Stimulated activated CD8-positive, alpha-beta memory T cell treated with anti-CD3 and anti-CD28 coated beads, Interleukin-7, amount 100 ng/mL, for 48 hours (primary cell): ENCODE measurements around the gene MRPL27.
"Not testable (repeated sequence)": the region's sequence is repeated elsewhere in the genome, so short reads cannot be mapped to it uniquely, and the experiment has no call there.

Experiments used
- DNase-seq, 2 donors: peaks; one replicate each; pipeline ENCODE4 v3.0.0-alpha.2; 2020; ENCODE audit warnings: low read depth in 1 of 2; ENCODE audit errors: extremely low read depth in 1 of 2

MRPL27 gene

DNA sequence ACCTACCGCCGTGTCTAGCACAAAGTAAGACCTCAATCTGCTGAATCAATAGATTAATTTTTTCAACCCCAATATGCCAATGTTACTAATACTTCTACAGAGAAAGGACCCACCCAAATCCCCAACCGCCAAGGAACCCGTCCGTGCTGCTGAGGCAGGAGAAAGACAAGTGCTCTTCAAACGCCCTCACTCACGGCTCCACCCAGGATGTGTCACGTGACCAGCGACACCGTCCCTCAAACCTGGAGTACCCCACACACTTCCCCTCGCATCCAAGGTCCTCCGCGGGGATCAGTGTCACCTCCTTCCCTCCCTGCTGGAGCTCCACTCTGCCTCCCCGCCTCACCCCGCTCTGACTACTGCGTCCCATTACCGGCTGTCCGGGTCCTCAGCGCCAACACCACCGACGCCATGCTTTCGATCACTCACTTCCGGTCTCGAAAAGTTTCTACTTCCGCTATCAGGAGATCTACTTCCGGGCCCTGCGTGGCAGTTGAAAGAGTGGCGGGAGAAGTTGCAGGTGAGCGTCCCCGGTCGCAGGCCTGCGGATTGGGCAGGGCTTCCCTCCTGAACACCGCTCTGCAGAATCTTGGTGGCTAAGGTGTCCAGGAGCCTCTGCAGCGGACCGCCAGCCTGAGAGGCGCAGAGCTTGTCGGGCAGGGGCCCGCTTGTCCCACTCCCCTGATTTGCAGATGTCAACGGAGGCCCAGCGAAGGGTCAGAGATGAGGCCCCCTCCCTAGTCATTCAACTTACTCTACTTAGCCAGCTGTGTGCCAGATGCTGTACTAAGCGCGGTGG lies at the start of gene MRPL27, which contains the start of gene EME1:
Gene MRPL27 (minus strand): TSS at position 427 of the 799 bp plus-strand sequence. CDS start 14 bp downstream, at position 413.
Gene EME1 (plus strand): TSS at position 472 of the 799 bp plus-strand sequence. CDS start 1,980 bp downstream, outside the sequence.
- DNase-seq: peak; percentile 65 to 77

DNA sequence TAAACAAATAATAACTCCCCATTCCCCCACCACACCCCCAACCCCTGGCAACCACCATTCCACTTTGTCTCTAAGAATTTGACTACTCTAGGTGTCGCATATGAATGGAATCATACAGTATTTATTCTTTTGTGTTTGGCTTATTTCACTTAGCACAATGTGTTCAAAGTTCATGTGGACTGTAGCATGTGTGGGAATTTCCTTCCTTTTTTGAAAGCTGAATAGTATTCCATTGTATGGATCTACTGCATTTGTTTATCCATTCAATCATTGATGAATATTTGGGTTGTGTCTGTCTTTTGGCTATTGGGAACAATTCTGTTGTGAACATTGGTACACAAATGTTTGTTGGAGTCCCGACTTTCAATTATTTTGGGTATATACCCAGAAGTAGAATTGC lies 49.8 kb upstream of the MRPL27 start:
- DNase-seq: no peak

DNA sequence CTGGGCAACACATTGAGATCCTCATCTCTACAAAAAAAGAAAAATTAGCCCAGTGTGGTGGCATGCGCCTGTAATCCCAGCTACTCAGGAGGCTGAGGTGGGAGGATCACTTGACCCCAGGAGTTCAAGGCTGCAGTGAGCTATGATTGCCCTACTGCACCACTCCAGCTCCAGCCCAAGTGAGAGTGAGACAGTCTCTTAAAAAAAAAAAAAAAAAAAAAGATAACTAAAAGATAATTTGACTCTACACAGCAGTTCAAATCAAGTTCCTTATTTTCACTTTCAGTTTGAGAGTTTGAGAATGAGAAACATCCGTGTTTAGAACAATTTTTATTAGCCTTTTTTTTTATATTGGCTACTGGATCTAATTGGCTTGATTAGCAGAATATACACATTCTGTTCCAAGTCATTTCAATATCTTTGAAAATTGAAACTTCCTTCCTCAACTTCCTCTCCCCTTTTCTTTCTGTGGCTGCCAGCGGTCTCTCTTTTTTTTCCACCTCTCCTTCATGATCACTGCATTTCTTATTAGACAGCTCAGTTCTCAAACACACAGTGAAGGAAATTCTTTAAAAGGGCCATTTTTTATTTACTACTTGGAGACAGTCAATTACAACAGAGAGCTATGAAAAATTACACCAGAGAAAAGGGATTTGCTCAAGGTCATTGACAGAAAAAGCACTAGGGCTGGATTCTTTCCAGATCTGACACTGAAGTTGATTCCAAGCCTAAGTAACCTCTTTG lies 48.5 kb upstream of the MRPL27 start:
- no peak for DNase-seq

DNA sequence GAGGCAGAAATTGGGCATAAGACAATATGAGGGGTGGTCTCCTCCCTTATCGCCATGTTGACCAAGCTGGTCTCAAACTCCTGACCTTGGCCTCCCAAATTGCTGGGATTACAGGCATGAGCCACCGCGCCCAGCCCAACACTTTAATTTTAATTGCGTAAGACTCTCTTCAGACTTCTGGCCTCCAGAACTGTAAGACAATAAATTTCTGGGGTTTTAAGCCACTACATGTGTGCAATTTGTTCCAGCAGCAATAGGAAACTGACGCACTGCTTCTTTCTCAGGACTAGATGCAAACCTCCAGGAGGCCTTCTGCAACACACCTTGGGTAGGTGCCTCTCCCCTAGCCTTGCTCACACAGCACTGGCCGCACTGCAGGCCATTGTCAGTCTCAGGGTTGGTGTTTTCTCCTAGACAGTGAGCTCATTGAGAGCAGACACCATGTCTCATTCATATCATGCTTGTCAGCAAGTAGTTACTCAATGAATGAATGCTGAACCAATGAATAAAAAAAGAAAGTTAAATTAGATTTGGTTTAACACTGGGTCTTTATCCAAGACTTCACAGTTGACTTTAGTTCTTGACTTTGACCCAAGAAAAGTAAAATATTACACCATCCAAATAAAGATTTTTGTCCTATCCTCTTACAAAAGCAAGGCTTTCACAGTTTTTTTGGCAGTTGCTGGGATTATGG lies 47.6 kb upstream of the MRPL27 start:
- DNase-seq: no peak

DNA sequence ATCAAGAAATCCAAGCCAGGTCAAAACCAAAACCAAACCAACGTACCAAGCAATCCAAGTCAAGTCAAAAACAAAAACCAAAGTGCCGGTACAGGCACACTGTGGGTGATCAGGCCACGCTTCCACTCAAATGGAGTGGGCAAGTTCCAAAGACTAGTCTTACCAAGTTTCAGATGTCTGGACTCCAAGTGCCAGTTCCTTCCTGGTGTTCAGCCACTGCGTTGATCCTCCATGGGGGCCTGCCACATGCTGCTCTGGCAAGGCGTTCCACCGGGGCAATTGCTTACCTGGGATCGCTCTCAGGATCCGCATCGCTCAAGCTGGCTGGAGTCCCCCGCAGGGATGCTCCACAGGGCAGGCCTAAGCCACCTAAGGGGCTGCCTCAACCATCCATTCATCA lies 46.6 kb upstream of the MRPL27 start:
- not testable (repeated sequence) for DNase-seq

DNA sequence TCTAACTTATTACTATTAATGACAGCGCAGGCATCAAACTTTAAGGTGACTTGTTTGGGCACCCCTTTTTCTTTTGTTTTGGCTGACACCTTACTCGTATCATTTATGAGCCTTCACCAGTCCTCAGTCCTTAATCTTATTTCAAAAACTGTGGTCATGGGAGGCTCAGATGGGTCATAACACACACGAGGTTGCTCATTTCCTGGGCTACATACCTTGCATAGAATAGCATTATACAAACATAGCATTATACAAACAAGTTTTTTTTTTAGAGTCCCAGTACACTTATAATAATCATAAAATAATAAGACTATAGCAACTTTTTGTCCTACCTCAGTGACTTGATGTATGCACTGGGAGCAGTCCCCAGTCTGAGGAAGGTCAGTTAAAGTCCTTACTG lies 41.8 kb upstream of the MRPL27 start:
- no peak for DNase-seq

DNA sequence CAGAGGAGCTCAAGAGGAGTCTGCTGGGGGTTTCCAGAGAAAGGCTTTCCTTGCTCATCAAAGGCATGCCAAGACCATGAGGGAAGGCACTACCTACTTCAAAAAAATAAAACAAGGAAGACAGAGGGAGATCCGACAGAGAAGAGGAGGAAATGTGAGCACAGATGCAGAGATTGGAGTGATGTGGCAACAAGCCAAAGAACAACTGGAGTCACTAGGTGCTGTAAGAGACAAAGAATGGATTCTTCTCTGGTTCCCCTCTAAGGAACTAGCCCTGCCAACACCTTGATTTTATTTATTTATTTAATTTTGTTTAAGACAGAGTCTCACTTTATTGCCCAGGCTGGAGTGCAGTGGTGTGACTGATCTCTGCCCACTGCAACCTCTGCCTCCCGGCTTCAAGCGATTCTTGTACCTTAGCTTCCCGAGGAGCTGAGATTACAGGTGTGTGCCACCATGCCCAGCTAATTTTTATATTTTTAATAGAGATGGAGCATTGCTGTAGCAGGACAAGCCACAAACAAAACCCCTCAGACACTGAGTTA lies 39.3 kb upstream of the MRPL27 start:
- DNase-seq: no peak

DNA sequence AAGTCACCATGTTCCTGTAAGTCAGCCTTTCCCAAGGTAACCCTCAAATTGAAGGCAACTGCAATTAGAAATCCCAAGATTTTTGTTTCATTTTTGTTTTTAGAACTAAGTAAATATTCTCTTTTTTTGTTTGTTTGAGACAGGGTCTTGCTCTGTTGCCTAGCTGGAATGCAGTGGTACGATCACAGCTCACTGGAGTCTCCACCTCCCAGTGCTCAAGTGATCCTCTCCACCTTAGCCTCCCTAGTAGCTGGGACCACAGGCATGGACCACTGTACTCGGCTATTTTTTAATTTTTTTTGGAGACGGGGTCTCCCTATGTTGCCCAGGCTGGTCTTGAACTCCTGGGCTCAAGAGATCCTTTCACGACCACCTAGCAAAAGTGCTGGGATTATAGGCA lies 34.9 kb upstream of the MRPL27 start:
- DNase-seq: no peak

DNA sequence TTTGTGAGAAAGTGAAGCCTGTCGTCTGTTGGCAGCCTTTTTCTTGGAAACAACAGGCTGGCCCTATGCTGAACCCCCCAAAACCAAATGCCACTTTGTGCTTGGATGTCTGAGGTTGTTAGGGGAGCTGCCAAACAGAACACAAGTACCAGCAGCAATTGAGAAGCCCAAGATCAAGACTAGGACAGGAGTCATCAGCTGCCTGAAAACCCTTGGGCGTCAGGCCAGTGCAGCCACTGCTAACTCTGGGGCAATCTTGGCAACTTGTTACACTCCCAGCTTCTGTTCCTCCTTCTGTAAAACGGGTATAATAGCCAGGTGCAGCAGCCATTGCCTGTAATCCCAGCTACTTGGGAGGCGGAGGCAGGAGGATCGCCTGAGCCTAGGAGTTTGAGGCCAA lies 33.6 kb upstream of the MRPL27 start:
- no peak for DNase-seq

DNA sequence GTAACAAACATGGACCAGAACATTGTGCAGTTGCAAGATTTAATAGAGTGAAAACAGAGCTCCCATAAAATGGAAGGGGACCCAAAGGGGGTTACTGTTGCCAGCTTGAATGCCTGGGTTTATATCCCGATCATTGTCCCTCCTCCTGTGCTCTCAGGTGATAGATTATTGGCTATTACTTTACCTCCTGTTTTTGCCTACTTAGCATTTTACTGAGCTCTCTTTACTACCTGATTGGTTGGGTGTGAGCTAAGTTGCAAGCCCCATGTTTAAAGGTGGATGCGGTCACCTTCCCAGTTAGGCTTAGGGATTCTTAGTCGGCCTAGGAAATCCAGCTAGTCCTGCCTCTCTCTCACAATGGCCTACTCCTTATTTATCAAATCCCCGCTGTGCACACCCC lies 32.4 kb upstream of the MRPL27 start:
- DNase-seq: not testable (repeated sequence)

DNA sequence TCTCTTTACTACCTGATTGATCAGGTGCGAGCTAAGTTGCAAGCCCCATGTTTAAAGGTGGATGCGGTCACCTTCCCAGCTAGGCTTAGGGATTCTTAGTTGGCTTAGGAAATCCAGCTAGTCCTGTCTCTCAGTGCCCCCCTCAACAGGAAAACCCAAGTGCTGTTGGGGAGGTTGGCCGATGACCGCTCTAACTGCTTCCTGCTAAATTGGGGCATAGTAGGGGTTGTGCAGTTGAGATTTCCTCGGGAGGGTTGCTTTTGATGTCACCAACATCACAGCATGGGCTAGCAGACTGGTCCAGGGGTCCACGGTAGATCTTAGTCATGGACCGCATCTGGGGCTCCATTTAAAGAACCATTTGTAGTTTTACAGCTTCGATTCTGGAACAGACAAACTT lies 26.6 kb upstream of the MRPL27 start:
- DNase-seq: not testable (repeated sequence)

DNA sequence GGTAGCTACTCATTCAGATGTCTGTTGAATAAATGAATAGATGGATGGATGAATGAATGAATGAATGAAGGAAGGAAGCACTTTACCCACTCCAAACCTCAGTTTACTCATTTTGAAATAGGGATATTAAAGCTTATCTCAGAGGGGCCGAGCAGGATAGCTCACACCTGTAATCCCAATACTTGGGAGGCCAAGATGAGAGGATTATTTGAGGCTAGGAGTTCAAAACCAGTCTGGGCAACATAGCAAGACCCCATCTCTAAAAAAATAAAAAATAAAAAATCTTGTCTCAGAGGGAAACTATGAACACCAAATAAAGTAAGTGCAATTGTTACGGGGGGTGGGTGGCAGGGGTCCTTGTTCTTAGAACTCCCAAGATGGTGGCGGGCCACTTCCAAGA lies 25.7 kb upstream of the MRPL27 start:
- not testable (repeated sequence) for DNase-seq

DNA sequence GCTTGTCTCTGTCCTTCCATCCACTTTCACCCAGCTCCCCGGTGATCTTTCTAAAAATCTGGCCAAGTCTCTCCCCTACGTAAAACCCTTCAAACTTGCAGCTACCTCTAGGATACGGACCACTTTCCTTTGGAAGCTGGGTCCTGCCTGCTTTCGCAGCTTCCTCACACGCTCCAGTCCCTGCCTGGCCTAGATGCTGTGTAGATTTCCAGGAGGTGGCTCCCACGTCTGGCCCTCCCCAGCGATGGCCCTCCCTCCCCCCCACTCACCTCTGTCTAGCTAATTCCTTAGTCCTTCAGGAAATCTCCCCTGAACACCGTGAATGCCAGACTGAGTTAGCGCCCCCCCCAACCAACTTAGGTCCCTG lies 24.9 kb upstream of the MRPL27 start:
- no peak for DNase-seq

DNA sequence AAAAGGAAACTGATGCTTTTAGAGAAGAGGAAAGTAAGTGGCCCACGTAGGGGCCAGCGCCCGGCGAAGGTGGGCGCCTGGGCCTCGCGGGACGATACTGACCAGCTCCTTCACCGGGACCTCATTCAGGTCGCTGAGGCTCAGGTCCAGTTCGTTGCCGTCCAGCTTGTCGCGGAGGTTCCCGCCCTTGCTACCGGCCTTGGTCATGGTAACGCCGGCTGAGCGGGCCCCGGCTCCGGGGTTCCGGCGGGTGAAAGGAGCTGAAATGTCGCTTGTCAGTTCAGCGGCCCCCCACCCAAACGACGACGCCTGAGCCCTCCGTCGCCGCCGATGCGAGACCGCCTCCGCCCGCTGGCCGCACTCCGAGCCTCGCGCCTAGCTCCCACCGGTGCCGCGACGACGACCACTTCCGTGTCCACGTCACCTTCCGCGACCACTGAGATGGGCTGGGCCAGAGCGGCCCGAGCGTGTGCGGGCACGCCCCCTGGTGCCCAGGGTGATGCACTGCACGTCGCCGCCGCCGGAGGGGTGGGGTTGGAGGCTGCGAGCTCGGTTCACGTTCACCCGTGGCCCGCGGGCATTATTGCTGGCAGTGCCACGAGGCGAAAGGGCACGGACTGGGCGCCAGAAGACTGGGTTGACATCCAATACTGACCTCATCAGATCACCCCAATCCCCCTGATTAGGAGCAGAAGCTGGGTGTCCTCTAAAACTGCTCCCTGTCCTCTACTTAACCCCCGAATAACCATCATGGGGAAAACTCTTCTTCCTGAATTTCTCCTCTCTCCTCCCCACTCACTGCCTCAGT lies 24.3 kb upstream of the MRPL27 start, which contains the start of gene LRRC59:
Gene LRRC59 (minus strand): TSS at position 413 of the 808 bp plus-strand sequence. CDS start 206 bp downstream, at position 207.
- DNase-seq: peak; percentile 78 to 83

DNA sequence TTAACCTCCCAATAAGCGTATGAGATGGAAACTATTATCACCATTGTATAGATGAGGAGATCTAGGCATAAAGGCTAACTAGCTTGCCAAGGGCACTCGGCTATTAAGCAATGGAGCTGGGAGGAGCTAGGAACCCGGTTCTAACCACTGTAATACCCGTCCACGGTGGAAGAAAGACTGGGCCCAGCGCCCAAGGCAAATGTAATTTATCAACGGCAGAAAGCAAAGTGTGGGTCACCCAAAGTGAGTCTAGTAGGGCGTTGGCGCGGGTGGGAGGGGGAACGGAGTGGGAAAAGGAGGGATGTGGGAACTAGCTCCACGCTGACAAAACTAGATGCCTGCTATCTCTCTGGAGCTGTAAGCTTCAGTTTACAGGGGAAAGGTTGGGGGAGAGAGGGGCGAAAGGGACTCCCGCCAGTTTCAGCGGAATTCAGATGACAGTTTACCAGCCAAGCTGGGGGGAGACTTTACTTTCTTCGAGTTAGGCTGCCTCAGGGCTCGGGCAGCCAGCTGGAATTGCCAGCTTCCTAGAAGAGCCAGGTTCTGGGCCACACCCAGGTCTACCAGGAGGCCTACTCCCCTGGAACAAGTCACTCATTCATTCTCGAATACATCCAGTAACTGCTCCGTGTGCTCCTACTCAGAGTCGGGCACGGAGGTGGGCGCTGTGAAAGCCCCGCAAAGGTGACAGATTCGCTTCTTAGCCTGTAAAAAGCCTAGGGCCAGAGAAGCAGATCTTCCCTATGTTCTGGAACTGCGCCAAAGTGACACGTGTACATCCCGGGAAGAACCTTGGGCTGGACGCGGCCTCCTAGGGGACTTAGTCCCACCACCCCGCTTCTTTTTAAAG lies 23.5 kb upstream of the MRPL27 start:
- no peak for DNase-seq

DNA sequence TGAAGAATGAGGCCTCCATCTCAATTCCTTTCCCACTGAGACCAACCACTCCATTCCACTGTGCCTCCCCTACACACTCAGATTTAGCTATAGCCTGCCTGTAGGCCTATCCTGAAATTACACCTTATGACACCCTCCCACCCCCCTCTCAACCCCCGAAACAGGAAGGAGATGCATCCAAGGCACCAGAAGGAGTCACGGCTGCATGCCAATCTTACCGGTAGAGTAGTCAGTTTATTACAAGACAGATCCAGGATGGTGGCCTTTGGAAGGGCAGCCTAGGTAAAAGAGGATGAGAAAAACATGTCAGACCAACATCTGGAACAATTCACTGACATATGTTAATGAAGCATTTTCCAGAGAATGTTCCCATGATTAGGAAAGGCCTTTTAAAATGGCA lies 21.7 kb upstream of the MRPL27 start:
- DNase-seq: no peak

DNA sequence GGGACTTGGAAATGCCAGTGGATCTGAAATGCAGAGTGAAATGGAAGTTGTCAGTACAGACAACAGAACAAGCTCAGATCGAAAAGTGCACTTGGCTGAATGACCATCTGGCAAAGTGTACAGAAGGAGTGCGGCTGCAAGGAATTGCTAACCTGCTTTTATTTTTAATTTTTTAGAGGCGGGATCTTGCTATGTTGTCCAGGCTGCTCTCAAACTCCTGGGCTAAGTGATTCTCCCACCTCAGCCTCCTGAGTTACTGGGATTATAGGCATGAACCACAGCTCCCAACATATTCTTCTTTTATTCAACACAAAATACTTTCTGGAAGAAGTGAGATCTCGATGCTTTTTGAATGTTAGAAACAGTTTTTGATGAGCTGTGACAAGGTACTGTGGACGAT lies 20.7 kb upstream of the MRPL27 start:
- no peak for DNase-seq

DNA sequence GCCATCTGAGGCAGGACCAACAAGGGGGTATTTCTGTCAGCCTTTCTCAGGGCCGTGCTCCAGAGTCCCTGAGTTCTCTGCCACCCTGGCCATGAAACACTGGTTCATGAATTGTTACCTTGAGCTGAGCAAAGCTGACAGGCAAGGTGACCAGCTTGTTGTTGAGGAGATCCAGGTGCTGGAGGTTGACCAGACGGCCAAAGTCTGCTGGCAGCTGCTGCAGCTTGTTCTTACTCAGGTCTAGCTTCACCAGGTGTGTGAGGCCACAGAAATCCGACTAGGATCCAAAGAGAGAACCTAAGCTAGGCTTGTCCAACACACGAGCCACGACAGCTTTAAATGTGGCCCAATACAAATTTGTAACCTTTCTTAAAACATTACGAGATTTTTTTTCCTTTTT lies 19.6 kb upstream of the MRPL27 start:
- DNase-seq: no peak

DNA sequence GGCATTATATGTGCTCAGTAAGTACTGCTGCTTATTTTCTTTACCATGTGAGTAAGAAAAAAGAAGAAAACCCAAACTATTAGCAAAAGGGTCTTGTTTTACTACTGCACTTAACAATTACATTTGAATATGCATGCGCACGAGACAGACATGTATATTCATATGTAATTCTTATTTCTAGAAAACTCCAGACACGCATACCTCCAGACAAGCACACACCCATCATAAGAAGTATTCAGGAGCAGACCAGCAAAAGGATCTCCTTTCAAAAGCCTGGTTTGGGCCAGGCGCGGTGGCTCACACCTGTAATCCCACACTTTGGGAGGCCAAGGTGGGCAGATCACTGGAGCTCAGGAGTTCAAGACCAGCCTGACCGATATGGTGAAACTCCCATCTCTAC lies 16.6 kb upstream of the MRPL27 start:
- no peak for DNase-seq
